ENCODE measurements around the gene MAN2B1. TPM values are rescaled to one million over a fixed set of nuclear protein-coding genes. Genes with fewer than 3 reads are reported as not detected.

The MAN2B1 gene
- total and polyA plus RNA-seq, 12 donors, result 19.5 to 194 (median 113) TPM

DNA sequence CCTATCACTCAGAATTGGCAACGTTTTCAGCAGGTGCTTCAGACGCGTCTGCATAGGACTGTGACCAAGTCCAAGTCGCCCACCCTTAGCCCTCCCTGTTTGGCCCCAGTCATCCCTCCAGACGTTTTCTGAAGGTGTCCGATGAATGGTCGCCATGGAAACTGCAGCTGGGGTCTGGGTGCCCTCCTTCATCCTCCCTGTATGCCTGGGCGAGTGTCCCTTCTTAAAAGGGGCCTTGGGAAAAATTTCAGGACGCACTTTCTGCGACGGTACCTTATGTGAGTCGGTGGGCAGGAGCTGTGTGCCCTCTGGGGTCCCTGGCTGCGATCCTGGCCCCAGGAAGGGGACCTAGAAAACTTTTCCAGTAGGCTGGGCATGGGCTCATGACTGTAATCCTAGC is 25.1 kb downstream of the MAN2B1 start:
- no peak overlapping the region for H3K27ac ChIP-seq
- intact Hi-C loops (cut with DNase I), result no loop called here
- 71 to 77% (median 74%) methylated on average over 13 of the region's 13 CpGs for WGBS, 4 donors

DNA sequence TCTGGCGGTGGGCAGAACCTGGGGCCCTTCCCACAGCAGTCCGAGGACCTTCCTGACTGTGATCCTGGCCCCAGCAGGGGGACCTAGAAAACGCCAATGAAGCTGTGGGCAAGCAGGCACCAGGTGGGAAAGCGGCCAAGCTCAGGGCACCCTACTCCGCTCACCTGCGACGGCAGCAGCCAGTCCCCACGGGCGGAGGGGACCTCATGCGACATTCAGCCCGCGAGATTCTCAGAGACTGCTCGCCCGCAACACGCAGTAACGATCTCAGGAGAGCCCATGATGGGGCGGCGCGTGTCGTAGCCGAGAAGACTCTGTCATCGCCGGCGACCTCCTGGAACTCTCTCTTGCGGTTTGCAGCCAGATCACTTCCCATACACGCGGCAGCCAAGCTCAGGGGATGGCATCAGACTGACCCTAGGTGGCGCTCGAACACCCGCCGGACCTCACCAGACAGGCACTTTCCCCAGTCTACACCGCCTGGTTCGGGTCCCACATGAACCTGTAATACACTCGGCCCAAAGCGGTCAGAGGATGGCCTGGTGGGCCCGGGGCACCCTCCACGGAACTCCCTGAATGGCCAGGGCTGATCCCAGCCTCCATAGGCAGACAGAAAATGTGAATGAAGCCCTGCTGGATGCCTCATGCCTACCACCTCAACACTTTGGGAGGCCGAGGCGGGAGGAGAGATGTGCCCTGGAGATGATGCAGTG is 26.5 kb downstream of the MAN2B1 start:
- Histone ChIP-seq H3K4me1 (replicated peaks in 1 of 2) (peaks cover 0 to 4% of the 10 kb centered on the region in 2 donors), H3K4me3 (peak overlapping the region in 1 of 4 donors; percentile 5), H3K27ac (no peak overlapping the region), H3K36me3 (replicated peaks in 1 of 2) (no peaks in the 10 kb centered on the region), H3K27me3 (no peaks in the 10 kb centered on the region), H3K9me3 (replicated peaks in 1 of 3) (no peaks in the 10 kb centered on the region)
- intact Hi-C loops (cut with DNase I), result no loop called here
- 10 to 70% (median 15%) methylated on average over 2 to 39 of the region's 39 CpGs for WGBS, 4 donors
- DNase-seq, result peak; percentile 79 to 93 (median 85)
- TF ChIP-seq, protein P1, sequence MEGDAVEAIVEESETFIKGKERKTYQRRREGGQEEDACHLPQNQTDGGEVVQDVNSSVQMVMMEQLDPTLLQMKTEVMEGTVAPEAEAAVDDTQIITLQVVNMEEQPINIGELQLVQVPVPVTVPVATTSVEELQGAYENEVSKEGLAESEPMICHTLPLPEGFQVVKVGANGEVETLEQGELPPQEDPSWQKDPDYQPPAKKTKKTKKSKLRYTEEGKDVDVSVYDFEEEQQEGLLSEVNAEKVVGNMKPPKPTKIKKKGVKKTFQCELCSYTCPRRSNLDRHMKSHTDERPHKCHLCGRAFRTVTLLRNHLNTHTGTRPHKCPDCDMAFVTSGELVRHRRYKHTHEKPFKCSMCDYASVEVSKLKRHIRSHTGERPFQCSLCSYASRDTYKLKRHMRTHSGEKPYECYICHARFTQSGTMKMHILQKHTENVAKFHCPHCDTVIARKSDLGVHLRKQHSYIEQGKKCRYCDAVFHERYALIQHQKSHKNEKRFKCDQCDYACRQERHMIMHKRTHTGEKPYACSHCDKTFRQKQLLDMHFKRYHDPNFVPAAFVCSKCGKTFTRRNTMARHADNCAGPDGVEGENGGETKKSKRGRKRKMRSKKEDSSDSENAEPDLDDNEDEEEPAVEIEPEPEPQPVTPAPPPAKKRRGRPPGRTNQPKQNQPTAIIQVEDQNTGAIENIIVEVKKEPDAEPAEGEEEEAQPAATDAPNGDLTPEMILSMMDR (IDR thresholded peaks at IDR 0.05), result peak; percentile 53 to 75 (median 62)
- no peak for TF ChIP-seq POLR2A (IDR thresholded peaks at IDR 0.05)

More for the DNA sequence above, 25.1 kb downstream of the MAN2B1 start:
- no peak for DNase-seq
- Histone ChIP-seq H3K27me3 (no peaks in the 10 kb centered on the region), H3K9me3 (replicated peaks in 1 of 3) (no peaks in the 10 kb centered on the region), H3K36me3 (replicated peaks in 1 of 2) (no peaks in the 10 kb centered on the region), H3K4me3 (no peak overlapping the region), H3K4me1 (replicated peaks in 1 of 2) (peaks cover 0 to 4% of the 10 kb centered on the region in 2 donors)
- no peak for TF ChIP-seq POLR2A (IDR thresholded peaks at IDR 0.05)
- TF ChIP-seq, protein P1 (IDR thresholded peaks at IDR 0.05), result no peak

DNA sequence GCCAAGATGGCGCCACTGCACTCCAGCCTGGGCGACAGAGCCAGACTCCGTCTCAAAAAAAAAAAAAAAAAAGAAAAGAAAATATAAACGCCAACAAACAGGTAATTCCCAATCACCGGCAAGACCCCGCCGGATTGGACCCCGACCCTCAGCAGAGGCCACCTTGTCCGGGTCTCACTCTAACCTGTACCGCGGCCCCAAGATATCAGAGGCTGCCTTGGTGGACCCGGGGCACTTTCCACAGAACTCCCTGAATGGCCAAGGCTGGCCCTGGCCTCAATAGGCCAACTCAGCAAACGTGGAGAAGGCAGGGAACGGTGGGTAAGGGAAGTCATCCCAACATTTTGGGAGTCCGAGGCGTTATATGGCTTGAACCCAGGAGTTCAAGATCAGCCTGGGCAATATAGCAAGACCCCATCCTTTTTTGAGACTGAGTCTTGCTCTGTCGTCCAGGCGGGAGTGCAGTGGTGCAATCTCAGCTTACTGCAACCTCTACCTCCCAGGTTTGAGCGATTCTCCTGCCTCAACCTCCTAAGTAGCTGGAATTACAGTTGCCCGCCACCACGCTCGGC is 27.8 kb downstream of the MAN2B1 start:
- Histone ChIP-seq H3K27ac (no peak overlapping the region), H3K9me3 (replicated peaks in 1 of 3) (no peaks in the 10 kb centered on the region), H3K27me3 (no peaks in the 10 kb centered on the region), H3K4me3 (no peak overlapping the region), H3K36me3 (replicated peaks in 1 of 2) (no peaks in the 10 kb centered on the region), H3K4me1 (replicated peaks in 1 of 2) (peaks cover 0 to 4% of the 10 kb centered on the region in 2 donors)
- intact Hi-C loops (cut with DNase I), result no loop called here
- TF ChIP-seq POLR2A (IDR thresholded peaks at IDR 0.05), result no peak
- TF ChIP-seq, protein P1 (IDR thresholded peaks at IDR 0.05), result no peak
- DNase-seq, result no peak
- WGBS, 4 donors, result 91 to 95% (median 94%) methylated on average over 21 to 22 of the region's 22 CpGs

DNA sequence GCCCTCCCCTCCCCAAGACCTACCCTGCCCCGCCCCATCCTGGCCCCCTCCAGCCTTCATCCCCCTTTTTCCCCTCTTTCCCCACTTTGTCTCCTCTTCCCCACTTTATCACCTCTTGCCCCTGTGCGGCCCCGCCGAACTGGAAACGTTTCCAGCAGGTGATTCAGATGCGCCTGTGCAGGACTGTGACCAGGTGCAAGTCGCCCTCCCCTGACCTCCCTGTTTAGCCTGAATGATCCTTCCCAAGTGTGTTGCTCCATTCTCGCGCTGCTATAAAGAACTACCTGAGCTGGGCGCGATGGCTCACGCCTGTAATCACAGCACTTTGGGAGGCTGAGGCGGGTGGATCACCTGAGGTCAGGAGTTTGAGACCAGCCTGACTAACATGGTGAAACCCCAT is 29.9 kb downstream of the MAN2B1 start:
- intact Hi-C loops (cut with DNase I), result no loop called here
- no peak overlapping the region for H3K27ac ChIP-seq
- no peaks in the 10 kb centered on the region for H3K36me3 ChIP-seq (replicated peaks in 1 of 2)
- no peak for DNase-seq
- H3K4me1 ChIP-seq (replicated peaks in 1 of 2), result peaks cover 0 to 4% of the 10 kb centered on the region in 2 donors
- no peak overlapping the region for H3K4me3 ChIP-seq
- H3K9me3 ChIP-seq (replicated peaks in 1 of 3), result no peaks in the 10 kb centered on the region
- H3K27me3 ChIP-seq, result no peaks in the 10 kb centered on the region
- TF ChIP-seq, protein P1 (IDR thresholded peaks at IDR 0.05), result no peak
- TF ChIP-seq POLR2A (IDR thresholded peaks at IDR 0.05), result no peak
- 84 to 87% (median 86%) methylated on average over 13 of the region's 13 CpGs for WGBS, 4 donors
